Chondrocyte (in vitro differentiated cells): ENCODE results near the gene MEIS2. TPM values are rescaled to one million over a fixed set of nuclear protein-coding genes. Genes with fewer than 3 reads are reported as not detected.

Source experiments
- DNase-seq: peaks from one replicate; pipeline ENCODE4 v3.0.0; 2021; ENCODE audit warnings: mixed read lengths, low spot score
- H3K27ac Mint-ChIP-seq: one replicate; pipeline ENCODE4 v1.8.0; 2021; ENCODE audit warnings: mild to moderate bottlenecking, moderate library complexity, mixed read lengths; ENCODE audit not compliant: unreplicated experiment
- H3K27me3 Mint-ChIP-seq: 2 replicates; pipeline ENCODE4 v1.8.0; 2021; ENCODE audit warnings: low read depth, mixed read lengths
- H3K36me3 Mint-ChIP-seq: 2 replicates; pipeline ENCODE4 v1.8.0; 2021; ENCODE audit warnings: low read depth, mixed read lengths
- H3K4me1 Mint-ChIP-seq: 2 replicates; pipeline ENCODE4 v1.8.0; 2021; ENCODE audit warnings: low read depth, mild to moderate bottlenecking, mixed read lengths
- H3K4me3 Mint-ChIP-seq: one replicate; pipeline ENCODE4 v1.8.0; 2021; ENCODE audit warnings: mild to moderate bottlenecking, moderate library complexity, mixed read lengths; ENCODE audit not compliant: unreplicated experiment
- H3K9me3 Mint-ChIP-seq: 2 replicates; pipeline ENCODE4 v1.8.0; 2021; ENCODE audit warnings: low read depth, mixed read lengths
- CTCF ChIP-seq: fragments of 200-600 bp; sonication (generic); IDR thresholded peaks from 2 replicates; pipeline ENCODE4 v1.5.0; 2021; ENCODE audit warnings: antibody characterized with exemption, mild to moderate bottlenecking, moderate library complexity
- total RNA-seq: library from RNA; stranded (reverse); gene quantifications from 3 replicates; pipeline ENCODE4 v1.2.1, GENCODE V29; 2021

MEIS2 gene
- total RNA-seq, 1 donor from 2014 or later: 28.3 TPM

DNA sequence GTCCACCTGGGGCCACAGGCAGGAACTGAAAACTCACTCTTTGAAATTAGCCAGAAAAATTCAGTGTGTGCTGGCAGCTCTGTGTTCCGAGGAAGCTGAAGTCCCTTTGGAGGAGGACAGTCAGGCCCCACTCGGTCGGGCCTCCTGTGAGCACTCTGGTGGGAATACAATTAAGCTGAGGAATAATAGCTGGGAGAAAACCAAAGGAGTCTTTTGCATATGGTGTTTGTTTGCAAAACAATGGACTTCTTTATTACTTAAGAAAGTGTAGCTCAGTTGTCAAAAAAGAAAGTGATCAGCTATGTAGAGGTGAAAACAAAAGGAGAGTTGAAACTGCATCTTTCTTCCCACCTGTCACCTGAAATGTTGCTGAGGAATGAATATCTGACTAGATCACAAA, 202.5 kb downstream of the MEIS2 start:
- Mint-ChIP-seq H3K27me3 (no peaks in the 10 kb centered on the region), H3K4me1 (peaks cover 6% of the 10 kb centered on the region), H3K36me3 (peaks cover 13% of the 10 kb centered on the region), H3K9me3 (no peaks in the 10 kb centered on the region), H3K27ac (no peak overlapping the region), H3K4me3 (no peak overlapping the region)
- DNase-seq: no peak
- TF ChIP-seq CTCF: no peak

- no peak for DNase-seq
- peaks cover 6% of the 10 kb centered on the region for H3K4me1 Mint-ChIP-seq
- H3K4me3 Mint-ChIP-seq: no peak overlapping the region
- no peak for TF ChIP-seq CTCF
- H3K27me3 Mint-ChIP-seq: no peaks in the 10 kb centered on the region
- H3K36me3 Mint-ChIP-seq: peaks cover 17% of the 10 kb centered on the region
- H3K27ac Mint-ChIP-seq: no peak overlapping the region
- H3K9me3 Mint-ChIP-seq: no peaks in the 10 kb centered on the region
These were observed 203.4 kb downstream of the MEIS2 start for GRCh38 chr15:36896949-36897348.

DNA sequence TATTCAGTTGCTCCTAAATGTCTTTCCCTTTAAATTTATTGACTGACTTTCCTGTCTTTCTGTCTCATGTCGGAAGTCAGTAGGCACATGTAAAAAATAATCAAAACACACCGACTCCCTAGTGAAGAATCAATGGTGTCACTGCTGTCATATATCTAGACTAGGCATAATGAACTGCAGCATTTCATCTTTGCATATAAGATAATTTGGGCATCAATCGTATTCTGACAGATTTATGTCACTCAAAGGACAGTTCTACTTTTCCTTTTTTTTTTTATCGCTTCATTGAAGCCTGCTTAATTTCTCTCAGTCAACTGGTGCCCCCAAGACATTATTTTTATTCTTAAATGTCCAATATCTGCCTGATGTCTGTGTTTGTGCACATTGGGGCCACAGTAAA, 206.3 kb downstream of the MEIS2 start:
- Mint-ChIP-seq H3K4me1 (no peaks in the 10 kb centered on the region), H3K4me3 (no peak overlapping the region), H3K36me3 (peaks cover 32% of the 10 kb centered on the region), H3K9me3 (no peaks in the 10 kb centered on the region), H3K27me3 (peaks cover 7% of the 10 kb centered on the region), H3K27ac (no peak overlapping the region)
- no peak for TF ChIP-seq CTCF
- DNase-seq: no peak

- H3K9me3 Mint-ChIP-seq: no peaks in the 10 kb centered on the region
- no peak overlapping the region for H3K27ac Mint-ChIP-seq
- TF ChIP-seq CTCF: no peak
- no peak for DNase-seq
- peaks cover 33% of the 10 kb centered on the region for H3K36me3 Mint-ChIP-seq
- H3K27me3 Mint-ChIP-seq: peaks cover 14% of the 10 kb centered on the region
- H3K4me3 Mint-ChIP-seq: no peak overlapping the region
- H3K4me1 Mint-ChIP-seq: peaks cover 7% of the 10 kb centered on the region
These were observed 207.1 kb downstream of the MEIS2 start for GRCh38 chr15:36893276-36893675.

GRCh38 chr15:36888011-36888992, 212.0 kb downstream of the MEIS2 start:
- Mint-ChIP-seq H3K27me3 (peaks cover 60% of the 10 kb centered on the region), H3K36me3 (peaks cover 21% of the 10 kb centered on the region), H3K4me3 (peak overlapping the region; percentile 44), H3K27ac (no peak overlapping the region), H3K4me1 (peaks cover 30% of the 10 kb centered on the region), H3K9me3 (no peaks in the 10 kb centered on the region)
- no peak for TF ChIP-seq CTCF
- DNase-seq: no peak
